GM23338 (cell line): ENCODE data around the gene STXBP5. TPM values are rescaled to one million over a fixed set of nuclear protein-coding genes. Genes with fewer than 3 reads are reported as not detected.

Experiments used
- ATAC-seq: fragments of 200-7000 bp; cut with Tn5 transposase; 3 replicates; pipeline ENCODE4 v1.9.1; 2020
- DNase-seq: peaks from one replicate; pipeline ENCODE4 v3.0.0-alpha.2; 2015; ENCODE audit warnings: low spot score
- H2AFZ ChIP-seq: fragments of 200-600 bp; sonication (generic); 2 replicates; pipeline ENCODE4 v1.8.0; 2016; ENCODE audit warnings: antibody characterized with exemption, mild to moderate bottlenecking, moderate library complexity
- H3F3A ChIP-seq: fragments of 200-600 bp; sonication (generic); replicated peaks from 2 replicates; pipeline ENCODE4 v1.8.0; 2017; ENCODE audit warnings: antibody characterized with exemption, mixed run types, low read depth
- H3K27ac ChIP-seq: fragments of 200-600 bp; sonication (generic); 2 replicates; pipeline ENCODE4 v1.6.1; 2016; ENCODE audit warnings: low read depth
- H3K27me3 ChIP-seq: fragments of 200-600 bp; sonication (generic); 2 replicates; pipeline ENCODE4 v1.8.0; 2016; ENCODE audit warnings: mild to moderate bottlenecking, mixed run types, moderate library complexity; ENCODE audit not compliant: insufficient read depth
- H3K36me3 ChIP-seq: fragments of 200-600 bp; sonication (generic); 2 replicates; pipeline ENCODE4 v1.8.0; 2016; ENCODE audit warnings: mild to moderate bottlenecking; ENCODE audit not compliant: insufficient read depth
- H3K4me1 ChIP-seq: fragments of 200-600 bp; sonication (generic); 2 replicates; pipeline ENCODE4 v1.8.0; 2016; ENCODE audit warnings: mild to moderate bottlenecking, moderate library complexity; ENCODE audit not compliant: insufficient read depth
- H3K4me2 ChIP-seq: fragments of 200-600 bp; sonication (generic); 2 replicates; pipeline ENCODE4 v1.7.1; 2017; ENCODE audit warnings: mixed run types
- H3K4me3 ChIP-seq: fragments of 200-600 bp; sonication (generic); 2 replicates; pipeline ENCODE4 v1.6.1; 2016; ENCODE audit warnings: mixed run types
- H3K79me2 ChIP-seq: fragments of 200-600 bp; sonication (generic); replicated peaks from 2 replicates; pipeline ENCODE4 v1.8.0; 2017; ENCODE audit warnings: mild to moderate bottlenecking; ENCODE audit not compliant: insufficient read depth
- H3K9me2 ChIP-seq: fragments of 200-600 bp; sonication (generic); 2 replicates; pipeline ENCODE4 v1.8.0; 2017; ENCODE audit not compliant: insufficient read depth
- H4K20me1 ChIP-seq: fragments of 200-600 bp; sonication (generic); replicated peaks from 2 replicates; pipeline ENCODE4 v1.8.0; 2017; ENCODE audit warnings: mild to moderate bottlenecking; ENCODE audit not compliant: insufficient read depth
- H3K27ac Mint-ChIP-seq: 2 replicates; pipeline ENCODE4 v1.8.0; 2020; ENCODE audit warnings: inconsistent platforms, mild to moderate bottlenecking, moderate library complexity, mixed read lengths
- H3K27me3 Mint-ChIP-seq: 3 replicates; pipeline ENCODE4 v1.8.0; 2022; ENCODE audit warnings: low read depth, mild to moderate bottlenecking, moderate library complexity, mixed read lengths, inconsistent platforms; ENCODE audit not compliant: insufficient read depth, poor library complexity
- H3K36me3 Mint-ChIP-seq: 3 replicates; pipeline ENCODE4 v1.8.0; 2021; ENCODE audit warnings: low read depth, mild to moderate bottlenecking, inconsistent platforms, moderate library complexity, mixed read lengths
- H3K4me1 Mint-ChIP-seq: 3 replicates; pipeline ENCODE4 v1.8.0; 2020; ENCODE audit warnings: mild to moderate bottlenecking, inconsistent platforms, mixed read lengths
- H3K4me3 Mint-ChIP-seq: 3 replicates; pipeline ENCODE4 v1.8.0; 2021; ENCODE audit warnings: moderate library complexity, mild to moderate bottlenecking, inconsistent platforms, mixed read lengths
- H3K9me3 Mint-ChIP-seq: 3 replicates; pipeline ENCODE4 v1.8.0; 2020; ENCODE audit warnings: moderate library complexity, mild to moderate bottlenecking, inconsistent platforms, mixed read lengths
- ETS1 ChIP-seq: IDR thresholded peaks from 2 replicates; pipeline ENCODE4 v1.6.1; 2016; ENCODE audit warnings: antibody characterized with exemption
- POLR2AphosphoS5 ChIP-seq: IDR thresholded peaks from 2 replicates; pipeline ENCODE4 v1.6.1; 2016; ENCODE audit warnings: antibody characterized with exemption, low read depth
- STAT1 ChIP-seq: IDR thresholded peaks from one replicate; pipeline ENCODE4 v1.6.1; 2016; ENCODE audit warnings: antibody characterized with exemption; ENCODE audit not compliant: unreplicated experiment
- ZNF114 ChIP-seq: fragments of 250-450 bp; sonication (Bioruptor Pico); IDR thresholded peaks from 2 replicates; pipeline ENCODE4 v1.5.0; 2020; ENCODE audit warnings: mild to moderate bottlenecking, moderate library complexity
- ZNF331 ChIP-seq: fragments of 250-450 bp; sonication (Bioruptor Pico); IDR thresholded peaks from 2 replicates; pipeline ENCODE4 v1.5.0; 2020; ENCODE audit warnings: low read depth, mild to moderate bottlenecking, moderate library complexity
- ZNF462 ChIP-seq: fragments of 250-450 bp; sonication (Bioruptor Pico); IDR thresholded peaks from 2 replicates; pipeline ENCODE4 v1.5.0; 2020; ENCODE audit warnings: mild to moderate bottlenecking, moderate library complexity
- polyA plus RNA-seq: library from polyadenylated mRNA; unstranded; fragments of >200 nt; fragmentation: Nextera tagmentation; extraction: Ambion mirVana; gene quantifications from 2 replicates; pipeline ENCODE4 v1.2.1, GENCODE V29; 2016
- total RNA-seq: library from RNA; depleted of rRNA; stranded (reverse); fragments of >200 nt; shearing (Covaris generic); gene quantifications from 2 replicates; pipeline ENCODE4 v1.2.3, GENCODE V29; 2014
- TF ChIP-seq, protein P1 (sequence below): IDR thresholded peaks from one replicate; pipeline ENCODE4 v1.6.1; 2018; ENCODE audit warnings: antibody characterized with exemption; ENCODE audit not compliant: unreplicated experiment
- TF ChIP-seq, protein P2 (sequence below), 2 experiments: fragments of 200-600 bp in 1 of 2; sonication (generic) in 1 of 2; conservative IDR thresholded peaks; 2 replicates each; pipeline versions ENCODE4 v1.5.1 to v1.6.1; 2016 to 2017; ENCODE audit warnings: antibody characterized with exemption in 2 of 2, low read depth in 2 of 2, mild to moderate bottlenecking in 2 of 2, moderate library complexity in 1 of 2

Gene STXBP5
- total and polyA plus RNA-seq, 2 experiments from 2014 or later, result 3.9 to 17.8 TPM

DNA sequence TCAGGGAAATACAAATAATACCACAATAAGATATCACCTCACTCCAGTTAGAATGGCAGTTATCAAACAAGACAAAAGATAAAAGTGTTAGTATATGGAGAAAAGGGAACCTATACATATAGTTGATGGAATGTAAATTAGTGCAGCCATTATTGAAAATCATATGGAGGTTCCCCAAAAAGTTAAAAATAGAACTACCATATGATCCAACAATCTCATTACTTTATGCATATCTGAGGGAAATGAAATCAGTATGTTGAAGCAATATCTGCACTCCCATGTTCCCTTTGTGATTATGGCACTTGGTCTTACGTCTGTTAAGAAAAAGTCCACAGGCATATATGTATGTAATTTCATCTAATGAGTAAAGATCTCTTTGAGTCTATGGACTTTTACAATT lies 96.9 kb downstream of the STXBP5 start:
- peaks cover 70% of the 10 kb centered on the region for H3K36me3 Mint-ChIP-seq
- no peak overlapping the region for H3K27ac Mint-ChIP-seq
- Histone ChIP-seq H4K20me1 (no peaks in the 10 kb centered on the region), H2AFZ (no peak overlapping the region), H3K4me2 (no peak overlapping the region), H3K9me2 (peaks cover 16% of the 10 kb centered on the region), H3K27ac (no peak overlapping the region), H3K4me1 (no peaks in the 10 kb centered on the region), H3K79me2 (no peaks in the 10 kb centered on the region), H3F3A (no peaks in the 10 kb centered on the region), H3K4me3 (no peak overlapping the region), H3K27me3 (no peaks in the 10 kb centered on the region), H3K36me3 (peaks cover 34% of the 10 kb centered on the region; the same call in 1 of the 2 replicates)
- DNase-seq (no peak), ATAC-seq (no peak)
- H3K9me3 Mint-ChIP-seq, result peaks cover 49% of the 10 kb centered on the region
- no peak overlapping the region for H3K4me3 Mint-ChIP-seq
- H3K27me3 Mint-ChIP-seq, result peaks cover 2% of the 10 kb centered on the region
- TF ChIP-seq ZNF114 (CRISPR knock-in tag), result no peak
- no peak for TF ChIP-seq STAT1
- TF ChIP-seq, protein P1, sequence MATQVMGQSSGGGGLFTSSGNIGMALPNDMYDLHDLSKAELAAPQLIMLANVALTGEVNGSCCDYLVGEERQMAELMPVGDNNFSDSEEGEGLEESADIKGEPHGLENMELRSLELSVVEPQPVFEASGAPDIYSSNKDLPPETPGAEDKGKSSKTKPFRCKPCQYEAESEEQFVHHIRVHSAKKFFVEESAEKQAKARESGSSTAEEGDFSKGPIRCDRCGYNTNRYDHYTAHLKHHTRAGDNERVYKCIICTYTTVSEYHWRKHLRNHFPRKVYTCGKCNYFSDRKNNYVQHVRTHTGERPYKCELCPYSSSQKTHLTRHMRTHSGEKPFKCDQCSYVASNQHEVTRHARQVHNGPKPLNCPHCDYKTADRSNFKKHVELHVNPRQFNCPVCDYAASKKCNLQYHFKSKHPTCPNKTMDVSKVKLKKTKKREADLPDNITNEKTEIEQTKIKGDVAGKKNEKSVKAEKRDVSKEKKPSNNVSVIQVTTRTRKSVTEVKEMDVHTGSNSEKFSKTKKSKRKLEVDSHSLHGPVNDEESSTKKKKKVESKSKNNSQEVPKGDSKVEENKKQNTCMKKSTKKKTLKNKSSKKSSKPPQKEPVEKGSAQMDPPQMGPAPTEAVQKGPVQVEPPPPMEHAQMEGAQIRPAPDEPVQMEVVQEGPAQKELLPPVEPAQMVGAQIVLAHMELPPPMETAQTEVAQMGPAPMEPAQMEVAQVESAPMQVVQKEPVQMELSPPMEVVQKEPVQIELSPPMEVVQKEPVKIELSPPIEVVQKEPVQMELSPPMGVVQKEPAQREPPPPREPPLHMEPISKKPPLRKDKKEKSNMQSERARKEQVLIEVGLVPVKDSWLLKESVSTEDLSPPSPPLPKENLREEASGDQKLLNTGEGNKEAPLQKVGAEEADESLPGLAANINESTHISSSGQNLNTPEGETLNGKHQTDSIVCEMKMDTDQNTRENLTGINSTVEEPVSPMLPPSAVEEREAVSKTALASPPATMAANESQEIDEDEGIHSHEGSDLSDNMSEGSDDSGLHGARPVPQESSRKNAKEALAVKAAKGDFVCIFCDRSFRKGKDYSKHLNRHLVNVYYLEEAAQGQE, result no peak
- no peak for TF ChIP-seq ZNF331 (CRISPR knock-in tag)
- TF ChIP-seq ZNF462, result no peak
- TF ChIP-seq, protein P2, sequence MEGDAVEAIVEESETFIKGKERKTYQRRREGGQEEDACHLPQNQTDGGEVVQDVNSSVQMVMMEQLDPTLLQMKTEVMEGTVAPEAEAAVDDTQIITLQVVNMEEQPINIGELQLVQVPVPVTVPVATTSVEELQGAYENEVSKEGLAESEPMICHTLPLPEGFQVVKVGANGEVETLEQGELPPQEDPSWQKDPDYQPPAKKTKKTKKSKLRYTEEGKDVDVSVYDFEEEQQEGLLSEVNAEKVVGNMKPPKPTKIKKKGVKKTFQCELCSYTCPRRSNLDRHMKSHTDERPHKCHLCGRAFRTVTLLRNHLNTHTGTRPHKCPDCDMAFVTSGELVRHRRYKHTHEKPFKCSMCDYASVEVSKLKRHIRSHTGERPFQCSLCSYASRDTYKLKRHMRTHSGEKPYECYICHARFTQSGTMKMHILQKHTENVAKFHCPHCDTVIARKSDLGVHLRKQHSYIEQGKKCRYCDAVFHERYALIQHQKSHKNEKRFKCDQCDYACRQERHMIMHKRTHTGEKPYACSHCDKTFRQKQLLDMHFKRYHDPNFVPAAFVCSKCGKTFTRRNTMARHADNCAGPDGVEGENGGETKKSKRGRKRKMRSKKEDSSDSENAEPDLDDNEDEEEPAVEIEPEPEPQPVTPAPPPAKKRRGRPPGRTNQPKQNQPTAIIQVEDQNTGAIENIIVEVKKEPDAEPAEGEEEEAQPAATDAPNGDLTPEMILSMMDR (conservative IDR thresholded peaks at IDR 0.05; ENCODE audit: low read depth in 2 of 2), result no peak
- no peak for TF ChIP-seq POLR2AphosphoS5
- no peak for TF ChIP-seq ETS1
- no peaks in the 10 kb centered on the region for H3K4me1 Mint-ChIP-seq
